ENCODE data around the gene COL2A1.

DNA sequence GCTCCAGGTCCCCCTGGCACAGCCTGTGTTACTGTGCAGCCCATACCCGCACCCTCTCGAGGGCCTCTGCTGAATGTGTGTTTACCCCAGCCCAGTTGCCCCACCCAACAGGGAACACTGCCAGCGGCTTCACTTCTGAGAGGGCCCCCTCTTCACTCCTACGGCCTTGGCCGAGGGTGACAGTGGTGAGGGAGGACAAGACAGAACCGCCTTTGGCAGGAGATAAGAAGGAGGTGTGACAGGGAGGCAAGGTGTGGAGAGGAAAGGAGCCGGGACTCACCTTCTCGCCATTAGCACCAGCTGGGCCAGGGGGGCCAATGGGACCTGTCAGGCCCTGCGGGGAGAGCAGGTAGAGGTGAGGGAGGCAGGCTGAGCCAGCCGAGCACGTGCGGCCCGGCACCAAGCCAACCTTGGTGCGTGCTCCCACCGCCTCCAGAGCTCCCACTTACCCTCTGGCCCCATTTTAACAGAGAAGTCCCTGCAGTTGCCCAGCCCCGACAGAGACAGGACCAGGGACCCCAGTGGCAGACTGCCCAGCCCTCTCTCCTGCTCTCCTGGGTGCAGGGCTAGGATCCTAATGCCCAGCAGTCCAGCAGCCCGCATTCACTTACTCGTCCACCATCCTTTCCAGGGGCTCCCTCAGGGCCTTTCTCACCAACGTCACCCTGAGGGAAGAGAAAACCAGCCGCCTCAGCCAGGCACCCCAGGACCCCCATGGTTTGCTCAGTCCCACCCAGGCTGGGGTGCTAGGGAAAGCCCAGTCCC lies 22.6 kb downstream of the COL2A1 start:
- TF ChIP-seq, protein P1, sequence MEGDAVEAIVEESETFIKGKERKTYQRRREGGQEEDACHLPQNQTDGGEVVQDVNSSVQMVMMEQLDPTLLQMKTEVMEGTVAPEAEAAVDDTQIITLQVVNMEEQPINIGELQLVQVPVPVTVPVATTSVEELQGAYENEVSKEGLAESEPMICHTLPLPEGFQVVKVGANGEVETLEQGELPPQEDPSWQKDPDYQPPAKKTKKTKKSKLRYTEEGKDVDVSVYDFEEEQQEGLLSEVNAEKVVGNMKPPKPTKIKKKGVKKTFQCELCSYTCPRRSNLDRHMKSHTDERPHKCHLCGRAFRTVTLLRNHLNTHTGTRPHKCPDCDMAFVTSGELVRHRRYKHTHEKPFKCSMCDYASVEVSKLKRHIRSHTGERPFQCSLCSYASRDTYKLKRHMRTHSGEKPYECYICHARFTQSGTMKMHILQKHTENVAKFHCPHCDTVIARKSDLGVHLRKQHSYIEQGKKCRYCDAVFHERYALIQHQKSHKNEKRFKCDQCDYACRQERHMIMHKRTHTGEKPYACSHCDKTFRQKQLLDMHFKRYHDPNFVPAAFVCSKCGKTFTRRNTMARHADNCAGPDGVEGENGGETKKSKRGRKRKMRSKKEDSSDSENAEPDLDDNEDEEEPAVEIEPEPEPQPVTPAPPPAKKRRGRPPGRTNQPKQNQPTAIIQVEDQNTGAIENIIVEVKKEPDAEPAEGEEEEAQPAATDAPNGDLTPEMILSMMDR (IDR thresholded peaks at IDR 0.05 in 2 of 3, conservative IDR thresholded peaks at IDR 0.05 in 1 of 3; ENCODE audit: insufficient read depth in 2 of 3, low read depth in 1 of 3, low read length in 3 of 3) = no peak
- no peak for TF ChIP-seq EZH2 (IDR thresholded peaks at IDR 0.05; ENCODE audit: borderline replicate concordance, low read depth, low read length)
